GM08714 (cell line): ENCODE results near the gene DNAJC7.

Source experiments
- H3K4me3 ChIP-seq: fragments of 200-500 bp; sonication (Bioruptor generic); 2 replicates; pipeline ENCODE4 v1.5.1; 2014; ENCODE audit warnings: mild to moderate bottlenecking, low read length, inconsistent platforms
- ZNF274 ChIP-seq: IDR thresholded peaks from 2 replicates; pipeline ENCODE4 v1.6.1; 2012; ENCODE audit warnings: mild to moderate bottlenecking, low read depth, low read length

The DNAJC7 gene

GRCh38 chr17:41967921-41968578 is 49.2 kb downstream of the DNAJC7 start:
- peak overlapping the region; percentile 86; the same call in 1 of the 2 replicates for H3K4me3 ChIP-seq
- no peak for TF ChIP-seq ZNF274

GRCh38 chr17:41967141-41967920 is 49.9 kb downstream of the DNAJC7 start:
- peak overlapping the region; percentile 86 for H3K4me3 ChIP-seq
- TF ChIP-seq ZNF274: no peak

- no peak for TF ChIP-seq ZNF274
- peak within 1 kb of the TSS; percentile 86 for H3K4me3 ChIP-seq
Observed at GRCh38 chr17:41966463-41967140, 50.6 kb downstream of the DNAJC7 start, which contains the start of gene CNP. Gene CNP (plus strand): TSS chr17:41966795. CDS start chr17:41966885, 90 bp downstream.

- TF ChIP-seq ZNF274: no peak
Observed at GRCh38 chr17:41965694-41966462, 51.4 kb downstream of the DNAJC7 start.

GRCh38 chr17:41962768-41963434 is 54.3 kb downstream of the DNAJC7 start:
- H3K4me3 ChIP-seq: no peak overlapping the region
- no peak for TF ChIP-seq ZNF274

More at GRCh38 chr17:41965694-41966462, 51.4 kb downstream of the DNAJC7 start:
- peak overlapping the region; percentile 86 for H3K4me3 ChIP-seq

- TF ChIP-seq ZNF274: no peak
- no peak overlapping the region for H3K4me3 ChIP-seq
Observed at GRCh38 chr17:41962111-41962510, 55.1 kb downstream of the DNAJC7 start.

GRCh38 chr17:41959336-41960095 is 57.7 kb downstream of the DNAJC7 start:
- no peak overlapping the region for H3K4me3 ChIP-seq
- TF ChIP-seq ZNF274: no peak

- TF ChIP-seq ZNF274: no peak
- H3K4me3 ChIP-seq: no peak overlapping the region
Observed at GRCh38 chr17:41959030-41959335, 58.3 kb downstream of the DNAJC7 start.

GRCh38 chr17:41957869-41958439 is 59.3 kb downstream of the DNAJC7 start:
- TF ChIP-seq ZNF274: no peak
- no peak overlapping the region for H3K4me3 ChIP-seq

- H3K4me3 ChIP-seq: no peak overlapping the region
- TF ChIP-seq ZNF274: no peak
Observed at GRCh38 chr17:41957031-41957868, 60.0 kb downstream of the DNAJC7 start.

GRCh38 chr17:41956522-41956921 is 60.7 kb downstream of the DNAJC7 start:
- no peak overlapping the region for H3K4me3 ChIP-seq
- no peak for TF ChIP-seq ZNF274
